NCI-H1436 (cell line): ENCODE results near the gene TAS1R3.

Experiments
- DNase-seq: peaks from one replicate; lab custom pipeline; 2025; lab: John Stamatoyannopoulos, UW

Gene TAS1R3

GRCh38 chr1:1324084-1324523, 7.0 kb upstream of the TAS1R3 start:
- no peak for DNase-seq

GRCh38 chr1:1324524-1325287, 6.4 kb upstream of the TAS1R3 start, which contains the start of the genes CPTP and INTS11:
Gene CPTP, plus strand, starts transcription at chr1:1324802. Its CDS starts 2,109 bp downstream, at chr1:1326911.
Gene INTS11, minus strand, starts transcription at chr1:1324660. Its CDS starts 52 bp downstream, at chr1:1324608.
- peak; percentile 86 for DNase-seq

GRCh38 chr1:1325288-1326074, 5.6 kb upstream of the TAS1R3 start:
- DNase-seq: no peak

GRCh38 chr1:1326075-1326605, 4.9 kb upstream of the TAS1R3 start:
- DNase-seq: no peak

- DNase-seq: no peak
Observed at GRCh38 chr1:1327291-1327690, 3.8 kb upstream of the TAS1R3 start.

- no peak for DNase-seq
Observed at GRCh38 chr1:1328254-1328653, 2.8 kb upstream of the TAS1R3 start.

GRCh38 chr1:1329304-1330210, 1.5 kb upstream of the TAS1R3 start:
- no peak for DNase-seq

- no peak for DNase-seq
Observed at GRCh38 chr1:1330366-1331067, 563 bp upstream of the TAS1R3 start.

- no peak for DNase-seq
Observed at GRCh38 chr1:1332031-1332755, 1.1 kb downstream of the TAS1R3 start.

- no peak for DNase-seq
Observed at GRCh38 chr1:1332774-1333480, 1.8 kb downstream of the TAS1R3 start.

- DNase-seq: no peak
Observed at GRCh38 chr1:1333551-1334241, 2.6 kb downstream of the TAS1R3 start.

GRCh38 chr1:1334835-1335234, 3.8 kb downstream of the TAS1R3 start:
- no peak for DNase-seq

GRCh38 chr1:1335283-1335682, 4.2 kb downstream of the TAS1R3 start:
- no peak for DNase-seq

GRCh38 chr1:1335792-1336248, 4.7 kb downstream of the TAS1R3 start:
- no peak for DNase-seq

GRCh38 chr1:1336446-1336845, 5.4 kb downstream of the TAS1R3 start:
- no peak for DNase-seq

GRCh38 chr1:1336931-1337792, 6.1 kb downstream of the TAS1R3 start:
- no peak for DNase-seq

GRCh38 chr1:1337793-1338147, 6.7 kb downstream of the TAS1R3 start:
- no peak for DNase-seq

GRCh38 chr1:1338278-1338677, 7.2 kb downstream of the TAS1R3 start:
- no peak for DNase-seq
